ENCODE measurements around the gene SPCS2. TPM values are rescaled to one million over a fixed set of nuclear protein-coding genes. Genes with fewer than 3 reads are reported as not detected.

SPCS2 gene
- total and polyA plus RNA-seq, 2 donors (not counting 3 experiments of a cell fraction or from before 2014, with no cell fraction given) = 88.9 to 140 TPM

DNA sequence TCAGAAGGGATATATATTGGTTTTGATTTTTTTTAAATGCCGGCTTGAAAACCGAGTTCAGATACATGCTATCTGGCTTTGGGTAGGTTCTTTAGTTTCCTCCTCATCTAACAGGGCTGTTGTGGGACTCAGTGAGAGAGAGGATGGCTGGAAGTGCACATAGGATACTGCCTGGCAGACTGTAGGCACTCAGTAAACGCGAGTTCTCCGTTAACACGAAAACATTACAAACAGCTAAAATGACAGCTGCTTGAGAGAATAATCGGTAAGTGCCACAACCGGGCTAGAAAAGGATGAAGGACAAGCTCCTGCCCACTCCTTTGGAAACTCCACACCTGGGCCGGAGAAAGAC lies 544 bp upstream of the SPCS2 start:
- Histone ChIP-seq H2AFZ (ENCODE audit: low read depth, low read length) (peak overlapping the region; percentile 91), H4K20me1 (replicated peaks; ENCODE audit: control insufficient read depth, extremely low read depth, insufficient read depth, low read length) (no peaks in the 10 kb centered on the region), H3K27me3 (ENCODE audit: control insufficient read depth in 2 of 2, insufficient read depth in 2 of 2, low read length in 2 of 2) (no peaks in the 10 kb centered on the region), H3K9me3 (replicated peaks; ENCODE audit: control insufficient read depth, insufficient read depth, low read length) (no peaks in the 10 kb centered on the region), H3K79me2 (ENCODE audit: control insufficient read depth, insufficient read depth, low read length) (peaks cover 44% of the 10 kb centered on the region), H3K9ac (replicated peaks; ENCODE audit: extremely low read depth, insufficient read depth, low read length) (peak overlapping the region; percentile 91), H3K4me1 (ENCODE audit: control insufficient read depth, extremely low read depth, insufficient read depth, low read length) (peaks cover 12% of the 10 kb centered on the region), H3K4me2 (ENCODE audit: insufficient read depth, low read length) (peak overlapping the region; percentile 85), H3K4me3 (replicated peaks in 1 of 3; ENCODE audit: insufficient read depth in 1 of 3, low read depth in 1 of 3, low read length in 3 of 3) (peak overlapping the region; percentile 41 to 93 (median 55)), H3K36me3 (ENCODE audit: control insufficient read depth in 2 of 2, extremely low read depth in 1 of 2, insufficient read depth in 2 of 2, low read length in 2 of 2) (peaks cover 0 to 3% of the 10 kb centered on the region in 2 experiments), H3K9me1 (replicated peaks; ENCODE audit: control insufficient read depth, extremely low read depth, insufficient read depth, low read length) (no peaks in the 10 kb centered on the region), H3K27ac (ENCODE audit: insufficient read depth, low read depth, low read length) (peak overlapping the region; percentile 54)
- POLR2A ChIA-PET = interaction anchor here (0.9 to 1.4 kb wide), 2 partner anchors 11 to 12 kb away, joined by 3 to 4 read pairs; no protein-coding TSS in a partner anchor
- TF ChIP-seq FOS (IDR thresholded peaks at IDR 0.05; ENCODE audit: borderline replicate concordance, insufficient read depth, low read length) = no peak
- TF ChIP-seq POLR2AphosphoS5 (IDR thresholded peaks at IDR 0.05; ENCODE audit: insufficient read depth, low read depth, low read length) = no peak
- TF ChIP-seq EZH2 (IDR thresholded peaks at IDR 0.05; ENCODE audit: borderline replicate concordance, low read depth, low read length, severe bottlenecking) = no peak
- TF ChIP-seq, protein P1, sequence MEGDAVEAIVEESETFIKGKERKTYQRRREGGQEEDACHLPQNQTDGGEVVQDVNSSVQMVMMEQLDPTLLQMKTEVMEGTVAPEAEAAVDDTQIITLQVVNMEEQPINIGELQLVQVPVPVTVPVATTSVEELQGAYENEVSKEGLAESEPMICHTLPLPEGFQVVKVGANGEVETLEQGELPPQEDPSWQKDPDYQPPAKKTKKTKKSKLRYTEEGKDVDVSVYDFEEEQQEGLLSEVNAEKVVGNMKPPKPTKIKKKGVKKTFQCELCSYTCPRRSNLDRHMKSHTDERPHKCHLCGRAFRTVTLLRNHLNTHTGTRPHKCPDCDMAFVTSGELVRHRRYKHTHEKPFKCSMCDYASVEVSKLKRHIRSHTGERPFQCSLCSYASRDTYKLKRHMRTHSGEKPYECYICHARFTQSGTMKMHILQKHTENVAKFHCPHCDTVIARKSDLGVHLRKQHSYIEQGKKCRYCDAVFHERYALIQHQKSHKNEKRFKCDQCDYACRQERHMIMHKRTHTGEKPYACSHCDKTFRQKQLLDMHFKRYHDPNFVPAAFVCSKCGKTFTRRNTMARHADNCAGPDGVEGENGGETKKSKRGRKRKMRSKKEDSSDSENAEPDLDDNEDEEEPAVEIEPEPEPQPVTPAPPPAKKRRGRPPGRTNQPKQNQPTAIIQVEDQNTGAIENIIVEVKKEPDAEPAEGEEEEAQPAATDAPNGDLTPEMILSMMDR (IDR thresholded peaks at IDR 0.05; ENCODE audit: extremely low read depth in 1 of 2, insufficient read depth in 1 of 2, low read depth in 1 of 2, low read length in 2 of 2) = no peak
- no peak for TF ChIP-seq GATA2 (IDR thresholded peaks at IDR 0.05; ENCODE audit: insufficient read depth, insufficient read length, low read depth, low read length)
- TF ChIP-seq JUN (IDR thresholded peaks at IDR 0.05; ENCODE audit: borderline replicate concordance, insufficient read depth, insufficient read length, low read depth) = no peak
- no peak for TF ChIP-seq MYC (IDR thresholded peaks at IDR 0.05; ENCODE audit: low read depth, low read length)
- no peak for TF ChIP-seq POLR2A (IDR thresholded peaks at IDR 0.05; ENCODE audit: low read depth, low read length)
- TF ChIP-seq, protein P2, sequence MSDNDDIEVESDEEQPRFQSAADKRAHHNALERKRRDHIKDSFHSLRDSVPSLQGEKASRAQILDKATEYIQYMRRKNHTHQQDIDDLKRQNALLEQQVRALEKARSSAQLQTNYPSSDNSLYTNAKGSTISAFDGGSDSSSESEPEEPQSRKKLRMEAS (IDR thresholded peaks at IDR 0.05; ENCODE audit: insufficient read depth, insufficient read length) = no peak
- no peak for DNase-seq (ENCODE audit: low read depth, low spot score)
- intact Hi-C loops (cut with micrococcal nuclease) = loop anchor here (2.0 to 5.0 kb wide), 2 partner anchors 14 to 84 kb away; no protein-coding TSS in a partner anchor
- no peak for FAIRE-seq
- TSS peak; percentile 84 for BruUV-seq (replicated peaks)
- CTCF ChIA-PET = interaction anchor here (0.6 to 1.4 kb wide), 5 partner anchors 10 to 300 kb away, joined by 3 to 7 read pairs (median 3); no protein-coding TSS in a partner anchor
- dilution Hi-C loops (cut with MboI; ENCODE audit: extremely low pct_ligation_motif_present, low sequenced_read_pairs) = no loop called here
